Endometrium (tissue), 2 donors: ENCODE results near the gene OBSCN.

ENCODE experiments used
- FAIRE-seq: peaks from 2 replicates; lab custom pipeline; 2012; peaks lifted over from hg19 to GRCh38; lab: Jason Lieb, UNC
- donor health status: control.
- donor health status: control.

The OBSCN gene

GRCh38 chr1:228320394-228320793 lies 112.5 kb downstream of the OBSCN start:
- no peak for FAIRE-seq

GRCh38 chr1:228321435-228321834 lies 113.6 kb downstream of the OBSCN start:
- FAIRE-seq: no peak

- FAIRE-seq: no peak
Measured at GRCh38 chr1:228321895-228322294, 114.1 kb downstream of the OBSCN start.

DNA sequence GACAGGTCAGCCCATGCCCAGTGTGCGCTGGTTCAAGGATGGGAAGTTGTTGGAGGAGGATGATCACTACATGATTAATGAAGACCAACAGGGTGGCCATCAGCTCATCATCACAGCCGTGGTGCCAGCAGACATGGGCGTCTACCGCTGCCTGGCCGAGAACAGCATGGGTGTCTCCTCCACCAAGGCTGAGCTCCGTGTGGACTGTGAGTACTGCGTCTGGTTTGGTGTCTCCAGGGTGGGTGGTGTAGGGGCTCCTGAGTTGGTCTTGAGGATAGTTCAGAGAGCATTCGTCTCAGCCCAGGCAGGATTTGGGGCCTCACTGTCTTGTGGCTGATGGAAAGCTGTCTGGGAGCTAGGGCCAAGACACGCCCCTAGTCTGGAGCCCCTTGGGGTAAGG lies 115.6 kb downstream of the OBSCN start:
- no peak for FAIRE-seq

DNA sequence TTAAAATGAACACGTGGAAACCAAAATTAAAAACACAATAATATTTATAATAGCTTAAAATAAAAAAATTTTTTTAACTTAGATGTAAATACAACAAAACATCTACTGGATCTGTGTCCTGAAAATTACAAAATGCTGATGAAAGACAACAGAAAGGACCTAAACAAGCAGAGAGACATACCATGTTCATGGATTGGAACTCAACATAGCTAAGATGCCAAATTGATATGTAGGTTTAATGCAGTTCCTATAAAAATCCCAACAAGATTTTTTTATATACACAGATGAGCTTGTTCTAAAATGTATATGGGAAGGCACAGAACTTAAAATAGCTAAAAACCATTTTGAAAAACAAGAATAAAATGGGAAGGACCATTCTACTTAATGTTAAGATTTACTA lies 117.4 kb downstream of the OBSCN start:
- FAIRE-seq: no peak

- no peak for FAIRE-seq
Measured at GRCh38 chr1:228329887-228330286, 122.0 kb downstream of the OBSCN start.

DNA sequence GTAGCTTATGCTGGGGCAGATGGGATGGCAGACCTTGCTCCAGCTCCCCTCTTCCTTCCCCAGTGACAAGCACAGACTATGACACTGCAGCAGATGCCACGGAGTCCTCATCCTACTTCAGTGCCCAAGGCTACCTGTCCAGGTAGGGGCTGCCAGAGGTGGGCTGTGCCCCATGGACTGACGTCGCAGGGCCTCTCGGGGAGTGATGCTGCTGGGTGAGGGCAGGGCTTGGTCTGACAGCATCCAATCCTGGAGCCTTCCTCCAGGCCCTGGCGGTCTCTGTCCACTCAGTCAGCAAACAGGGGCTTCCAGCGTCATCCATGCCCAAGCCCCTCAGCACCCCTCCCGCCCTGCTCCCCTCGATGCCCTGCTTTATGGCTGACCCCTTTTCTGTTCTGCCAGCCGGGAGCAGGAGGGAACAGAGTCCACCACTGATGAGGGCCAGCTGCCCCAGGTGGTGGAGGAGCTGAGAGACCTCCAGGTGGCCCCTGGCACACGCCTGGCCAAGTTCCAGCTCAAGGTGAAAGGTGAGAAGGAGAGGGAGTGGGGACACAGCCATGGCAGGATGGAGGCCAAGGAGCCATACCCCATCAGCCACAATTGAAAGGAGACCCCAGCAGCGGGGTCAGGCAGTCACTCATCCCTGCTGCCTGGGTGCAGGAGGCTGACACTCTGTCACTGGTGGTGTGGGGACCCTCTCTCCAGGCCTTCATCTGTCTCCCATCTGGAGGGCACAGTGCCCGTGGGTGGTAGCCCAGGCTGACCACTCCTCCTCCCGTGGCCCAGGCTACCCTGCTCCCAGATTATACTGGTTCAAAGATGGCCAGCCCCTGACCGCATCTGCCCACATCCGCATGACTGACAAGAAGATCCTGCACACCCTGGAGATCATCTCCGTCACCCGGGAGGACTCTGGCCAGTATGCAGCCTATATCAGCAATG lies 125.2 kb downstream of the OBSCN start:
- no peak for FAIRE-seq

DNA sequence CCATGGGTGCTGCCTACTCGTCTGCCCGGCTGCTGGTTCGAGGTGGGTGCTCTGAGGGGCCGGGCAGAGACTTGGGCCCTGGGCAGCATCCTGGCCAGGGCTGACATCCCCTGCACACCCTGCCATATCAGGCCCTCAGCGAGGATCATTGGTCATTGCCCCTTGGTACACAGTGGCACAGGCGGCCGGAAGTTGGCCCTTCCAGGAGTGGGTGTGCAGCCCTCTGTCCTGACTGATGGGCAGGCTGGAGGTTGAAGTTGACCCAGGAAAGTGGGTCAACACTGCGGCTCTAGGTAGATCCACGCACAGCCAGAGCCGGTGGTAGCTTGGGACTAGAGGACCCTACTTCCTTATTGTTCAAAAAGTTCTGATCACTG lies 125.9 kb downstream of the OBSCN start:
- FAIRE-seq: no peak

DNA sequence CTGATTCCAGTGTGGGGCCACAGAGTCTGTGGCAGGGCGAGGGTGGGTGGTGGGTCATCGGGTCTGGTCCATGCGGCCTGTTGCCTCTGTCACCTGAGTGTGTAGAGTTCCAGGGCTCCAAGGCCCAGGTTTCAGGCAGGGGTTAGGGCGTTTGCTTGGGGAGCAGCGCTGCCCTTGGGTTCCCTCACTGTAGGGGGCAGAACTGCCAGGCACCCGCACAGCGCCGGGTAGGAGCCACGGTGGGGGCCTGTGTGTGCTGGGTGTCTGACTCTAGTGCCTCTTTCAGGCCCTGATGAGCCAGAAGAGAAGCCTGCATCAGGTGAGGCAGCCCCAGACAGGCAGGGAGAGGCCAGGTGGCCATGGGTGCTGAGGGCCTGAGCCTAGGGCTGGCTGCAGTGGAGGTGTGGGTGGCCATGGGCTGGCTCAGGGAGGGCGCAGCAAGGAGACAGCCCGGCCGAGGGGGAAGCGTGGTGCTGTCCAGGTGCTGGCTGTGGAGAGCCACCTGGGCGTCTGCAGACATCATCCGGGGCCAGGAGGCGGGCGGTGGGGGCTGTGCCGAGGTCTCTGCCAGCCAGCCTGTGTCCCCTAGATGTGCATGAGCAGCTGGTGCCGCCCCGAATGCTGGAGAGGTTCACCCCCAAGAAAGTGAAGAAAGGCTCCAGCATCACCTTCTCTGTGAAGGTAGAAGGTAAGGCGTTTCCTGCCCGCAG lies 126.5 kb downstream of the OBSCN start:
- FAIRE-seq: no peak

DNA sequence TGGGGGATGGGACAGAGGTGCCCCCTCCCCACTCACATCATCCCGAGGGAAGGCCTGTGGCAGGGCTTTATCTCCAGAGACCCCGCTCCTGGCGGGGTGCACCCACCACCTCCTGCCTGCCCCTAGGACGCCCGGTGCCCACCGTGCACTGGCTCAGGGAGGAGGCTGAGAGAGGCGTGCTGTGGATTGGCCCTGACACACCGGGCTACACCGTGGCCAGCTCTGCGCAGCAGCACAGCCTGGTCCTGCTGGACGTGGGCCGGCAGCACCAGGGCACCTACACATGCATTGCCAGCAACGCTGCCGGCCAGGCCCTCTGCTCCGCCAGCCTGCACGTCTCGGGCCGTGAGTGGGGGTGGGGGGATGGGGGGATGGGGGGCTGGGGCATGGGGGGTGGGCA lies 127.1 kb downstream of the OBSCN start:
- no peak for FAIRE-seq

DNA sequence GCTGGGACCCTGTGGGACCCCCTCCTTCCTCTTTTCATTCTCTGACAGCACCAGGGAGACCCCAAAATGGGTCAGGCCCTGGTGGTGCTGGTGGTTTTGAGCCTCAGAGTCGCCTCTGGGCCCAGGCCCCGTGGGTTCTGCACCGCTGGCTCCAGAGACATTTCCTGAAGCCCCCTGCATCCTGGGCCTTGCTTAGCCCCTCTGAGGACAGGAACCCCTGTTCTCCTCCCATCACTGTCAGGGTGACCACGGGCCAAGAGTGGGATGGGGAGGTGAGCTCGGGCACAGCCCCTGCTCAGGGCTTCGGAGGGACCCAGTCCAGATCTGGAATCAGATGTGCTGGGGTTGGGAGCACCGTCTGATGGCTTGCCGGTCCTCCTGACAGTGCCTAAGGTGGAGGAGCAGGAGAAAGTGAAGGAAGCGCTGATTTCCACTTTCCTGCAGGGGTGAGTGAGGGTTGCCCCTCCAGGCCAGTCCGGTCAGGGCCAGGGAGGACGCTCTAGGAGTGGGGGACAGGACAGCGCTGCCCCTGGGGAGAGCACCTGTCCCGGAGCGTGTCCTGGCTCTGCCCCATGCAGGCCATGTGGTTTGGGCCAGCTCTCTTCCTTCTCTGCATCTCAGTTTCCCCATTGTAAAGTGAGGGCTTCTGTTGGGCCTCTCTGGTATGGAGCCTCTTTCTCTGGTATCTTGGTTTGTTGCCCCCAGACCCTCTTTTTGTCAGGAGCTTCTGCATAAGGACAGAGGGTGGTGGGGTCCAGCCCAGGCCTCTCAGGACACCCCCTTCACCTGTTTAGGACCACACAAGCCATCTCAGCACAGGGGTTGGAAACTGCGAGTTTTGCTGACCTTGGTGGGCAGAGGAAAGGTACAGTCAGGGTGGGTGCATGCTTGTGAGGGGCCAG lies 127.8 kb downstream of the OBSCN start:
- FAIRE-seq: no peak

DNA sequence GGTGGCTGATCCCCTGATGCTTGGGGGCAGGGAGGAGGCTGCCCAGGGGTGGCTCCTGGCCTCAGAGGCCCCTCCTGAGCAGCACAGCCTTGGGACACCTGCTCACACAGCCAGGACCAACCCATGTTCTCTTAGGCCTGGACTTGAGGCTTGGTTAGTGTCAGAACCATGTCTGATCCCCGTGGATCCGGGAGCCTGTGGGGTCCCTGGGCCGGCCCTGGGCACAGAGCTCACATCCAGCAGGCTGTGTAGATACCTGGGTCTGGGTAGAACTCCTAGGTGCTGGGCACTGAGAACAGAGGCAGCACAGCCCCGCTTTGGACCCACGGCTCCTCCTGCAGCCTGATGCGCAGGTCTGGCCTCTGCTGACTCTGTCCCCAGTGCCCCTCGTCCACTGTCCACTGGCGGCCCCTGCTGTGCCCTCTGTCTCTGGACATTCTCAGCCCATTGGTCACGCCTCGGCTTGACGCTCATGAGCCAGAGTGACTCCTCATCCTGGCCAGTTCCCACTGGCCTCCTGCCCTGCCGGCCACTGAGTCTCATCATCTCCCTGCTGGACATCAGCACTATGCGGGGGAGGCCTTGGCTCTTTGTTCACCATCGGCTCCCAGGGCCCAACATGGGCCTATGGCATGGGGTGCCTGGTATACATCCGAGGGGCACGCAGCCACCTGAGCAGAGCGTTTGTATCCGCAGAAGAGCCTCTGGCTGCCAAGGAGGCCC lies 128.6 kb downstream of the OBSCN start:
- no peak for FAIRE-seq

- FAIRE-seq: no peak
Measured at GRCh38 chr1:228337031-228337564, 129.3 kb downstream of the OBSCN start.

- no peak for FAIRE-seq
Measured at GRCh38 chr1:228337711-228338520, 130.1 kb downstream of the OBSCN start.

DNA sequence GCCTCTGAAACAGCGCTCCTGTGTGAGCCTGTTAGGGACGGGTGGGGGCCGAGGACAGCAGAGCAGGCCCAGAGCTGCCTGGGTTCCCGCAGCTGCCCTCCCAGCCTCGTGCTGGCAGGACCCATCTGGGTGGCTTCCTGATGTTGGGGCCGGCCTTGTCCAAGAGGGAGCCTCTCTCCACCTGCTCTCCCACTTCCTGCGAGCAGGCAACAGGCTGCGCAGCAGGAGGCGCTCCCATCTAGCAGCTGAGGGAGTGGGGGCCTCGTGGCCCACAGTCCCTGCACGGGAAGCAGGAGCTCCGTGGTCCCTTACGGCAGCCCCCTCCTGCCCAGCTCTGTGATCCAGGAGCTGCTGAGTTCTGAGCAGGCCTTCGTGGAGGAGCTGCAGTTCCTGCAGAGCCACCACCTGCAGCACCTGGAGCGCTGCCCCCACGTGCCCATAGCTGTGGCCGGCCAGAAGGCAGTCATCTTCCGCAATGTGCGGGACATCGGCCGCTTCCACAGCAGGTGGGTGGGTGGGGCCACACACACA lies 130.7 kb downstream of the OBSCN start:
- FAIRE-seq: no peak

- FAIRE-seq: no peak
Measured at GRCh38 chr1:228339059-228339704, 131.3 kb downstream of the OBSCN start.

DNA sequence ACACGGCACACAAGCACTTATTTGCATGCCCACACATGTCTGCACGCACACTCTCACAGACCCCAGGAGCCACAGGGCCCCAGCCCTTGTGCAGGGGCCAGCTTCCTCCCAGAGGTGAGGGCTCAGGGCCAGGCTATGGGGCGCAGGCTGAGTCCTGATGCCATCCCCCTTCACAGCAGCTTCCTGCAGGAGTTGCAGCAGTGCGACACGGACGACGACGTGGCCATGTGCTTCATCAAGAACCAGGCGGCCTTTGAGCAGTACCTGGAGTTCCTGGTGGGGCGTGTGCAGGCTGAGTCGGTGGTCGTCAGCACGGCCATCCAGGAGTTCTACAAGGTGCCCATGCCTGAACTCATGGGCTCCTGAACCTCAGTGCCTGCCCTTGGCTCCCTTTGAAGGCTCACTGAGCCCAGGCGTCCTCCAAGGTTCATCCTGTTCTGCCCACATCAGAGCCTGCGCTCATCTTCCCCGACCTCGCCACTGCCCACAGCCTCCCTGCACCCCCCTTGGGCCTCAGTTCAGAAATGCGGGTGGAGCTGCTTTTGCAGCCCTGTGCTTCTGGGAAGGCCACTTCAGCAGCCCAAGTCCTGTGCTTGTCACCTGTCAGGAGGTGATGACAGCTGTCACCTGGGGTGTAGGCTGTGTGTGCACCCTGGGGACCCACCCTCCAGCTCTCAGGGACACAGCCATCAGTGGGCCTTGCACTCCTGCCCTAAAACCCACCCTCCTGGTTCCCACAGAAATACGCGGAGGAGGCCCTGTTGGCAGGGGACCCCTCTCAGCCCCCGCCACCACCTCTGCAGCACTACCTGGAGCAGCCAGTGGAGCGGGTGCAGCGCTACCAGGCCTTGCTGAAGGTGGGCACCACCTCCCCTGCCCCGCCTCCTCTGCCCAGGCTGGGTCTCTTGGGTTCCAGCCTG lies 132.2 kb downstream of the OBSCN start:
- no peak for FAIRE-seq

DNA sequence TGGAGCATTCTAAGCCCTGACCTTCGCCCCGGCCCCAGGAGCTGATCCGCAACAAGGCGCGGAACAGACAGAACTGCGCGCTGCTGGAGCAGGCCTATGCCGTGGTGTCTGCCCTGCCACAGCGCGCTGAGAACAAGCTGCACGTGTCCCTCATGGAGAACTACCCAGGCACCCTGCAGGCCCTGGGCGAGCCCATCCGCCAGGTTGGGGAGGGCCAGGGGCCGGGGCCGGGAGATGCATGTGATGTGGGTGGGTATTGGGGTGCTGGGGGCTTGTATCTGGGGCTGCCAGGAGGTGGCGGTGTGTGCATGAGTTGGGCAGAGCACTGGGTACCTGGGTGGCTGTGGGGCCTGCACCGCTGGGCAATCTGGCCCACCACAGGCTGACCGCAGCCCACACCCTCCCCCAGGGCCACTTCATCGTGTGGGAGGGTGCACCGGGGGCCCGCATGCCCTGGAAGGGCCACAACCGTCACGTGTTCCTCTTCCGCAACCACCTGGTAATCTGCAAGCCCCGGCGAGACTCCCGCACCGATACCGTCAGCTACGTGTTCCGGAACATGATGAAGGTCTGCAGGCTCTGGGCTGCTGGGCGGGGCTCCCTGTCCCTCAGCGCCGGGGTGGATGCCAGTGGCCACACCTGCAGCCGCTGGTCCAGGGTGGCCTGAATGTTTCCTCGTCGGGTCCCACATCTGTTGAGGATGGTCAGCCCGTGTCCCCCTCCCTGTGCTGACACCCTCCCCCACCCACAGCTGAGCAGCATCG lies 133.0 kb downstream of the OBSCN start:
- FAIRE-seq: no peak
